Kidney (tissue), 22 donors: ENCODE data around the gene PRR33. TPM values are rescaled to one million over a fixed set of nuclear protein-coding genes. Genes with fewer than 3 reads are reported as not detected.
"Not testable (repeated sequence)": the region's sequence is repeated elsewhere in the genome, so short reads cannot be mapped to it uniquely, and the experiment has no call there.

ENCODE experiments used
- DNase-seq, 5 donors: peaks; one replicate each; pipeline ENCODE4 v3.0.0-alpha.2; 2013 to 2020
- FAIRE-seq: peaks from 2 replicates; lab custom pipeline; 2012; peaks lifted over from hg19 to GRCh38; lab: Jason Lieb, UNC
- H3K27ac ChIP-seq, 2 donors: one replicate each; pipeline ENCODE4 v1.7.0; 2013; ENCODE audit warnings: low read depth in 2 of 2, low read length in 2 of 2, inconsistent platforms in 1 of 2
- H3K27me3 ChIP-seq: one replicate; pipeline ENCODE4 v1.7.1; 2013; ENCODE audit warnings: low read length, inconsistent platforms; ENCODE audit not compliant: control insufficient read depth, insufficient read depth
- H3K36me3 ChIP-seq, 3 donors: one replicate each; pipeline versions ENCODE4 v1.7.0 to v1.7.1; 2013; ENCODE audit warnings: low read length in 3 of 3, control low read depth in 1 of 3, inconsistent platforms in 1 of 3; ENCODE audit not compliant: insufficient read depth in 3 of 3, control insufficient read depth in 2 of 3
- H3K4me1 ChIP-seq, 3 donors: one replicate each; pipeline versions ENCODE4 v1.7.0 to v1.7.1; 2013; ENCODE audit warnings: low read length in 3 of 3, inconsistent platforms in 1 of 3, low read depth in 1 of 3; ENCODE audit not compliant: control insufficient read depth in 2 of 3, insufficient read depth in 2 of 3
- H3K4me3 ChIP-seq, 3 donors: one replicate each; pipeline versions ENCODE4 v1.7.0 to v1.8.1; 2013; ENCODE audit warnings: low read length in 3 of 3, control low read depth in 1 of 3, inconsistent platforms in 1 of 3
- H3K9ac ChIP-seq, 3 donors: one replicate each; pipeline versions ENCODE4 v1.7.0 to v1.7.1; 2013; ENCODE audit warnings: low read length in 3 of 3, control low read depth in 1 of 3, inconsistent platforms in 1 of 3
- H3K9me3 ChIP-seq, 3 donors: one replicate each; pipeline versions ENCODE4 v1.7.0 to v1.7.1; 2013; ENCODE audit warnings: low read length in 3 of 3, control low read depth in 1 of 3, inconsistent platforms in 1 of 3; ENCODE audit not compliant: control insufficient read depth in 2 of 3, insufficient read depth in 1 of 3
- intact Hi-C: fragments of 100-400 bp; cut with DNase I; formaldehyde crosslinking; loops from one replicate; pipeline ENCODE4 v1.11.1; 2022
- long read RNA-seq, 10 donors: library from polyadenylated mRNA in 1 of 10; unstranded in 1 of 10; transcript quantifications; one replicate each; pipeline ENCODE4 v2.0.0 and lab custom pipeline, GENCODE V29; 2021 to 2026
- polyA plus RNA-seq: library from polyadenylated mRNA; stranded (reverse); fragments of 350-450 nt; fragmentation: Illumina TruSeq; extraction: RNeasy Lipid Tissue Mini Kit (QIAGEN cat#74804); gene quantifications from one replicate; pipeline ENCODE4 v1.2.3, GENCODE V29; 2014; ENCODE audit warnings: low read depth, low replicate concordance; ENCODE audit not compliant: insufficient read depth
- total RNA-seq: library from RNA; stranded (reverse); fragmentation: NEBNext Ultra II Directional; extraction: Animal tissue kit (Norgen Biotek cat#: 25700); gene quantifications from one replicate; pipeline ENCODE4 v1.2.1, GENCODE V29; 2021
- TF ChIP-seq, protein P1 (sequence below): IDR thresholded peaks from 3 replicates; pipeline ENCODE4 v1.5.1; 2012; ENCODE audit warnings: mild to moderate bottlenecking, moderate library complexity, borderline replicate concordance; ENCODE audit not compliant: insufficient read depth; ENCODE audit errors: extremely low read depth
- donor health status: control.
- donor health status: control.
- donor health status: control.
- donor health status: control.
- donor health status: control.
- donor health status: DM: yes; HTN: yes; CAD: no.
- donor health status: Normal renal cell carcinoma (clear cell type).

The PRR33 gene
- total RNA-seq (not detected), polyA plus RNA-seq (not detected)
- long read RNA-seq, donor 1, partial matches to known transcripts, result 0 of 1 reads
- long read RNA-seq, donor 1, other reads (novel, unspliced or antisense), result 0 of 1 reads
- long read RNA-seq, donor 2, partial matches to known transcripts, result 0 of 2 reads
- long read RNA-seq, donor 2, other reads (novel, unspliced or antisense), result 0 of 2 reads
- long read RNA-seq, donor 3, partial matches to known transcripts, result 0 of 4 reads
- long read RNA-seq, donor 3, other reads (novel, unspliced or antisense), result 0 of 4 reads
- long read RNA-seq, donor 4, partial matches to known transcripts, result 0 of 2 reads
- long read RNA-seq, donor 4, other reads (novel, unspliced or antisense), result 0 of 2 reads
- long read RNA-seq, donor 5, result 0 reads
- long read RNA-seq, donor 6, partial matches to known transcripts, result 0 of 1 reads
- long read RNA-seq, donor 6, other reads (novel, unspliced or antisense), result 0 of 1 reads
- long read RNA-seq, donor 7, result 0 reads
- long read RNA-seq, donor 8, result 0 reads
- long read RNA-seq, donor 9, result 0 reads
- long read RNA-seq, donor 10, partial matches to known transcripts, result 0 of 2 reads
- long read RNA-seq, donor 10, other reads (novel, unspliced or antisense), result 0 of 2 reads

DNA sequence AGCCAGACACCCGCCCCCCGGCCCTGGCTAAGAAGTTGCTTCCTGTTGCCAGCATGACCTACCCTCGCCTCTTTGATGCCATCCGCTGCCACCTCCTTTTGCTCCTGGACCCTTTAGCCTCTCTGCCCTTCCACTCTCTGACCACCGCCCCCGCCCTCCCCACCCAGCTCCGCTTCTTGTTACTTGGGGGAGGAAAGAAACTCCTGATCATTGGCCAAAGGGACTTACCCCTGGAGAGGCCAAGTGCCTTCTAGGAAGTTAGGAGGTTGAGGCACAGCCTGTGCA is at the start of gene PRR33:
Gene PRR33 (minus strand): TSS at position 65 of the 285 bp plus-strand sequence. CDS start 1,311 bp downstream, outside the sequence.
- Histone ChIP-seq H3K27me3 (no peaks in the 10 kb centered on the region), H3K9ac (no peak within 1 kb of the TSS), H3K4me3 (no peak within 1 kb of the TSS), H3K36me3 (no peaks in the 10 kb centered on the region), H3K9me3 (no peaks in the 10 kb centered on the region), H3K4me1 (no peaks in the 10 kb centered on the region), H3K27ac (no peak within 1 kb of the TSS)
- DNase-seq (no peak), FAIRE-seq (no peak)
- TF ChIP-seq, protein P1, sequence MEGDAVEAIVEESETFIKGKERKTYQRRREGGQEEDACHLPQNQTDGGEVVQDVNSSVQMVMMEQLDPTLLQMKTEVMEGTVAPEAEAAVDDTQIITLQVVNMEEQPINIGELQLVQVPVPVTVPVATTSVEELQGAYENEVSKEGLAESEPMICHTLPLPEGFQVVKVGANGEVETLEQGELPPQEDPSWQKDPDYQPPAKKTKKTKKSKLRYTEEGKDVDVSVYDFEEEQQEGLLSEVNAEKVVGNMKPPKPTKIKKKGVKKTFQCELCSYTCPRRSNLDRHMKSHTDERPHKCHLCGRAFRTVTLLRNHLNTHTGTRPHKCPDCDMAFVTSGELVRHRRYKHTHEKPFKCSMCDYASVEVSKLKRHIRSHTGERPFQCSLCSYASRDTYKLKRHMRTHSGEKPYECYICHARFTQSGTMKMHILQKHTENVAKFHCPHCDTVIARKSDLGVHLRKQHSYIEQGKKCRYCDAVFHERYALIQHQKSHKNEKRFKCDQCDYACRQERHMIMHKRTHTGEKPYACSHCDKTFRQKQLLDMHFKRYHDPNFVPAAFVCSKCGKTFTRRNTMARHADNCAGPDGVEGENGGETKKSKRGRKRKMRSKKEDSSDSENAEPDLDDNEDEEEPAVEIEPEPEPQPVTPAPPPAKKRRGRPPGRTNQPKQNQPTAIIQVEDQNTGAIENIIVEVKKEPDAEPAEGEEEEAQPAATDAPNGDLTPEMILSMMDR, result no peak
- intact Hi-C loops, result no loop called here

DNA sequence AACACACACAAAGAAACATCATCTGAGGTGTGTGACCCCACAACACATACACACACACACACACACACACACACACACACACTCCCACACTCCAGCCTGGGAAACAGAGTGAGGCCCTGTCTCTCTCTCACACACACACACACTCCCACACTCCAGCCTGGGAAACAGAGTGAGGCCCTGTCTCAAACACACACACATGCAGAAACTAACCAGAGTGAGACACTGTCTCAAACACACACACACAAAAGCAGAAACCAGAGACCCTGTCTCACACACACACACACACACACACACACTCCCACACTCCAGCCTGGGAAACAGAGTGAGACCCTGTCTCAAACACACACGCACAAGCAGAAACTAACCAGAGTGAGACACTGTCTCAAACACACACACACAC is 48.1 kb upstream of the PRR33 start:
- H3K27ac ChIP-seq, H3K9me3 ChIP-seq, H3K36me3 ChIP-seq, H3K27me3 ChIP-seq, H3K9ac ChIP-seq, FAIRE-seq, intact Hi-C loops, H3K4me1 ChIP-seq, H3K4me3 ChIP-seq: not testable (repeated sequence)
- DNase-seq, result peak in 3 of 5 donors; percentile 11 to 56 (median 35)

DNA sequence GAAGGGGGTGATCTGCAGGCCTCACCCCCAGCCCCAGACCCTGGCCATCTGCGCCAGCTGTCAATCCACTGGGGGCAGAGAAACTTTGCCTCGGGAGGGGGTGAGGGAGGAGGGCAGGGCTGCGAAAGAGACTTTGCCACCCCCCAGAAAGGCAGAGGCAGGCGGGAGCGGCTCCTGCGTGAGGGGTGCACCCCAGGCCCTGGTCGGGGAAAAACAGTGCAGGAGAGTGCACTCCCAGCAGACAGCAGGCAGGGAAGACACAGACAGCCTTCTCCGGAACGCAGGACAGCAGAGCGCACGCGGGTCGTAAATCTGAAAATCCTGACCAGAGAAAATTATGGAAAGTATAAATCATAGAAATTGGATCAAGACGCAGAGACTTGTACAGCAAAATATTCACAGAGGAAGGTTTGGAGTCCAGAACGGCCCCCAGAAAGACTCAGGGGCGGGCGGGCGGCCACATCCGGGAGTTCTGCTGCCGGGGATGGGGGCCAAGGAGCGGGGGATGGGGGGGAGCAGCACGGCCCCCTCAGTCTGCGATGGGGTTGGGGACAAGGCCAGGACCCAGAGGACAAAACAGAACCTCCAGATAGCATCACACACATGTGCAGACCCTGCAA is 47.4 kb upstream of the PRR33 start:
- H3K9ac ChIP-seq, result no peak overlapping the region
- no peaks in the 10 kb centered on the region for H3K27me3 ChIP-seq
- H3K27ac ChIP-seq, result no peak overlapping the region
- DNase-seq, result peak in 3 of 5 donors; percentile 59 to 77 (median 64)
- intact Hi-C loops, result no loop called here
- H3K4me3 ChIP-seq, result no peak overlapping the region
- no peaks in the 10 kb centered on the region for H3K9me3 ChIP-seq
- no peak for FAIRE-seq
- no peaks in the 10 kb centered on the region for H3K4me1 ChIP-seq
- TF ChIP-seq, protein P1, result no peak
- no peaks in the 10 kb centered on the region for H3K36me3 ChIP-seq

DNA sequence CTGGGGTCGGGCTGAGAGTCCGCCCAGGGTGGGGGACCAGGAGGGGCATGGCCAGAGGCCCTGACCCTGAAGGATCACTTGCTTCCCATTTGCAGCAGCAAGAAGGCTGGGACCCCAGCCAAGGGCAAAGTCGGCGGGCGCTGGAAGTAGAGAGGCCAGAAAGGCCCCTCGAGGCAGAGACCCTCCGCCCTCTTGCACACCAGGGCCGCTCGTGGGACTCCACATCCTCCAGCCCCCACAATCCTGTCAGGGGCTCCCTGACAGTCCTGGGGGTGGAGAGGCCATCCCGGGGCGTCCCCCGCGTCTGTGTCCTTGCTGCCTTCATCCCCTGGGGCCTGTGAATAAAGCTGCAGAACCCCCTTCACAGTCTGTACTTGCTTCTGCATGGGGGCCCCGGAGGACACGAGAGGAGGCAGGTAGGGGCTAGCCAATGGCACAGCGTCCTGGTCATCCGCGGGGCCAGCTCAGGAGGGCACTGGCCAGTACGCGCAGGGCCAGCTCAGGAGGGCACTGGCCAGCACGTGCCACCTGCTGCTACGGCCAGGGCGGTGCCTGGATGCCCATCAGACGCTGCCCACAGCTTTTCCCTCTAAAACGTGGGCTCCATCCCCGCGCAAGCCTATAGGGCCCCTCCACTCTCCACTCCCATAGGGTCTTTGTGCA is 46.8 kb upstream of the PRR33 start:
- TF ChIP-seq, protein P1, result no peak
- FAIRE-seq (no peak), DNase-seq (peak in 1 of 5 donors; percentile 63)
- H3K27ac ChIP-seq, result no peak overlapping the region
- no peaks in the 10 kb centered on the region for H3K9me3 ChIP-seq
- H3K27me3 ChIP-seq, result no peaks in the 10 kb centered on the region
- no peak overlapping the region for H3K9ac ChIP-seq
- H3K36me3 ChIP-seq, result no peaks in the 10 kb centered on the region
- intact Hi-C loops, result no loop called here
- H3K4me1 ChIP-seq, result no peaks in the 10 kb centered on the region
- H3K4me3 ChIP-seq, result no peak overlapping the region
